GM18867 (cell line): ENCODE results near the gene CACHD1.
"Not testable (repeated sequence)": the region's sequence is repeated elsewhere in the genome, so short reads cannot be mapped to it uniquely, and the experiment has no call there.

Experiments used
- ATAC-seq: cut with Tn5 transposase; IDR thresholded peaks from one replicate; pipeline ENCODE4 v1.9.1; 2021; ENCODE audit warnings: mild to moderate bottlenecking, moderate library complexity; ENCODE audit not compliant: unreplicated experiment

Gene CACHD1

GRCh38 chr1:64686828-64687724 lies 217.1 kb downstream of the CACHD1 start:
- peak; percentile 85 for ATAC-seq

- no peak for ATAC-seq
Measured at GRCh38 chr1:64687725-64688327, 217.9 kb downstream of the CACHD1 start.

GRCh38 chr1:64691626-64692025 lies 221.7 kb downstream of the CACHD1 start:
- no peak for ATAC-seq

GRCh38 chr1:64692911-64693310 lies 223.0 kb downstream of the CACHD1 start:
- ATAC-seq, result no peak

GRCh38 chr1:64693406-64693805 lies 223.5 kb downstream of the CACHD1 start:
- ATAC-seq, result no peak

- no peak for ATAC-seq
Measured at GRCh38 chr1:64696879-64697278, 226.9 kb downstream of the CACHD1 start.

- no peak for ATAC-seq
Measured at GRCh38 chr1:64699327-64699726, 229.4 kb downstream of the CACHD1 start.

- ATAC-seq, result no peak
Measured at GRCh38 chr1:64701071-64701470, 231.1 kb downstream of the CACHD1 start.

- no peak for ATAC-seq
Measured at GRCh38 chr1:64701886-64702285, 232.0 kb downstream of the CACHD1 start.

- ATAC-seq, result not testable (repeated sequence)
Measured at GRCh38 chr1:64702670-64703069, 232.7 kb downstream of the CACHD1 start.

GRCh38 chr1:64703600-64703999 lies 233.7 kb downstream of the CACHD1 start:
- no peak for ATAC-seq

- ATAC-seq, result no peak
Measured at GRCh38 chr1:64705591-64705990, 235.7 kb downstream of the CACHD1 start.

GRCh38 chr1:64711266-64711665 lies 241.3 kb downstream of the CACHD1 start:
- ATAC-seq, result no peak

GRCh38 chr1:64712049-64712448 lies 242.1 kb downstream of the CACHD1 start:
- ATAC-seq, result no peak

- no peak for ATAC-seq
Measured at GRCh38 chr1:64715186-64715585, 245.3 kb downstream of the CACHD1 start.

GRCh38 chr1:64721135-64721534 lies 251.2 kb downstream of the CACHD1 start:
- no peak for ATAC-seq

- ATAC-seq, result no peak
Measured at GRCh38 chr1:64721576-64722145, 251.7 kb downstream of the CACHD1 start.

GRCh38 chr1:64727861-64728260 lies 257.9 kb downstream of the CACHD1 start:
- no peak for ATAC-seq

- no peak for ATAC-seq
Measured at GRCh38 chr1:64733581-64734286, 263.8 kb downstream of the CACHD1 start.

- ATAC-seq, result no peak
Measured at GRCh38 chr1:64734287-64734652, 264.3 kb downstream of the CACHD1 start.

GRCh38 chr1:64740687-64741086 lies 270.8 kb downstream of the CACHD1 start:
- not testable (repeated sequence) for ATAC-seq
